IPS DF 4.7 (cell line): Measurements from ENCODE around the gene ACSL6.

ENCODE experiments used
- DNase-seq: peaks from one replicate; pipeline ENCODE4 v3.0.0-alpha.2; 2013; ENCODE audit warnings: low spot score; ENCODE audit errors: extremely low read depth

The ACSL6 gene

DNA sequence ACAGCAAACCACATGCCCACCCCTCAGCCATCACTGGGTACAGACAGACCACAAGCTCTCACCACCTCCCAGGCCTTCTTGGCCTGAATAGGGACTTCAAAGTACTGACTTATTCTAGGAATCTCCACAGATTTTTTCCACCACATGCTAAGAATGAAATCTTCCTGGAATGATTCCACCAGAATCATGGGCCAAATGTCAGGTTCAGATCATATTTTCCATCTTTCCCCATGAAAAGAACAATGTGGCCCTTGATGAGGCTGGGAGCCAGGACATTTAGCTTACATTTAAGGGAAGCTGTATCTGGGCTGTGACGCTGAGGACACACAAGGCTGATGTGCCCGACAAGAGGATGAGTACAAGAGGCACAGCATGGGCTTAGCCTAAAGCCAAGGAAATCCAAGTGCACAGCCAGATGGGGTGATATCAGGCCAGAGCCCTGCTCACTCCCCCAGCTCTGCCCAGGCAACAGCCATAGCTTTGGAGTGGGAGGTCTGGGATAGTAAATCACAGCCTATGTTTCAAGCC lies 28.1 kb downstream of the ACSL6 start:
- DNase-seq, result no peak

DNA sequence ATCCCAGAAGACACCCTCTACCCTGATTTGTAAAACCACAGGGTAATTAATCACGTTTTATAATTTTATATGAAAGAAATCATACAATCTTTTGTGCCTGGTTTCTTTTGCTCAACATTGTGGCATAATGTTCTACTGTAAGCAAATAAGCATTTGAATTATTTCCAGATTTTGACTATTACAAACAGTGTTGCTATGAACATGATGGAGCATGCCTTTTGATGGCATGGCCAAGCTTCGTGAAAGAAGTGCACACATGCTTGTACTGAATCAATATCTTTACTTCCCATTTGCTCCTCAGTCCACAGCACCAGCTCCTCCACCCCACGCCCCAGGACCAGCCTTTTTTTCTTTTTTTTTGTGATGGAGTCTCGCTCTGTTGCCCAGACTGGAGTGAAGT lies 29.9 kb downstream of the ACSL6 start:
- DNase-seq, result no peak

DNA sequence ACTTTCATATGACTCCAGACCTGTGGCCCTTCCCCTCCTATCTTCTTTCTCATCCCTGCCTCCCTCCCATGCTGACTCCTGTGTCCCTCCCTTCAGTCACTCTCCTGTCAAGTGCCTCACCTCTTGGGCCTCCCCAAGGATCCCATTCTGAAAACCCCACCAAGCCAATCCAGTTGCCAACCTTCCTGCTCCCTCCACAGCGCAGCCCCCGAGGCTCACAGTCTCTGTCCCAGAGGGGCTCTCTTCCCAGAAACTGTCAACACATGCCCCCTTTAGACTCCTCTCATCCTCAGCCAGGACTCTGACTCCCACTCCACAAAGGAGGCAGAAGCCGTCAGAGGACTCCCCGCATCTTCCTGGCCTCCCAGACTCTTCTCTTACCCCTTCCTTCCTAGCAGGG lies 30.8 kb downstream of the ACSL6 start:
- DNase-seq, result no peak

DNA sequence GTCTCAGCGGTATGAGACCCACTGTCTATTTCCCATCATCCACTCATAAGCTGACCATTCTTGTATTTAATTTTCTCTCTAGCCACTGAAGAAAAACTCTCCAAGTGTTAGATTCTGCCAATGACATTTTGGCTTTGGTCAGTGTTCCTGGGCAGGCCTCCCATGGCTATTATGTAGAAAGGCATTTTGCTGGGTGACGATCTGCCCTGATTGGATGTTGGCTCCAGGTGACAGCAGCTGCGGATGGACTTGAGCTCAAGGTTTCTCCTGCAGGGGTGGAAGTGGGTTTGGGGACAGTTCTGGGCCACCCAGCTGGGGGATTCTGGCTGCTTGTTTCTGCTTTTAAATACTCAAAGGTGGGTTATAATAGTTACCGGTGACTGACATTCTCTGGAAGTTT lies 31.6 kb downstream of the ACSL6 start:
- no peak for DNase-seq

DNA sequence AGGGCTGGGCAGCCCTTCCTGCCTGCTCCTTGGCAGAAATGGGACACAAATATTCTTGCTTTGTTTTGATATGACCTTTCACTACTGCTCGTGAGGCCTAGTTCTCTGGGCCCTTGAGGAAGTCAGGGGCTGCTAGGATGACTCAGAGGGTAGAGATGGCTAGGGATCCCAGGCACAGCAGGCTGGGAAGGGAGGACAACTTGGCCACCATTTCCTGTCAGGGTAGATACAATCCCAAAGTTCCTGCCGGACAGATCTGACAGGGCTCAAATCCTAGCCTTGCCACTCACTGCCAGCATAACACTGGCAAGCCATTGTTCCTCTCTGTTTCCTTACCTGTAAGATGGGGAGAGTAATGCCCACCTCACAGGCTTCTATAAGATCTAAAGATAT lies 34.2 kb downstream of the ACSL6 start:
- no peak for DNase-seq

DNA sequence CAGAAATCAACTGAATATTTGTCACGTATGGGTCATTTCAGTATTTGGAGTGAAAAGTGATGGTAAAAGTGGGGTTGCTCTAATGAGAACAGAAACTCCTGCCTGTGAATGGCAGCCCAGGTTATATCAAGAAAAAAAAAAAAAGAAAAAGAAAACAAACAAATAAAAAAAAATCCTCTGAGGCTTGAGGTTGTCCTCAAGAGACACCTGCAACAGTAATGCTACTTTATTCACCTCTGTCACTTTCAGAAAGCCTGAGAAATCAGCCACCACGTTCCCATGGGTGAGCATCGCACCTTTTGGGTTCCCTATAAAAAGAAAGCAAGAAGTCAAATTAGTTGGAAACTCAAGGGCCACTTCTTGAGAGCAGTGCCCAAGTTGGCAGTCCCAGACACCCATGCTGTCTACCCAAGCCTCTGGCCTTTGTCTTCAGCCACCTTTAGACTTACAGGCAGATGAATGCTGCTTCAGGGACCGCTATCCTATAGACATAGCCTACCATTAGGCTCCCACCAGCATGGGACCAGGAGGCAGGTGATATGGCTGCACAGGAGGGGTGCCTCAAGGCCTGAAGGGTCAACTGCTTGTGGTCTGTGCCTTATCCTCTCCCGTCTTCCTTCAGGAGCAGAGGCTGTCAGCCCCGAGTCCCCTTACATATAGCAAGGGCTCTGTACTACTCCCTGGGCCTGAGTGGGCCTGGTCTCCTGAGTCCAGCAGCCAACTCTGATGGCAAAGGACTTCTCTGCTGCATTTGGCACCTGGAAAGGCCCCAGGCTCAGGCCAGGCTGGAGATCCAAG lies 34.8 kb downstream of the ACSL6 start:
- no peak for DNase-seq

DNA sequence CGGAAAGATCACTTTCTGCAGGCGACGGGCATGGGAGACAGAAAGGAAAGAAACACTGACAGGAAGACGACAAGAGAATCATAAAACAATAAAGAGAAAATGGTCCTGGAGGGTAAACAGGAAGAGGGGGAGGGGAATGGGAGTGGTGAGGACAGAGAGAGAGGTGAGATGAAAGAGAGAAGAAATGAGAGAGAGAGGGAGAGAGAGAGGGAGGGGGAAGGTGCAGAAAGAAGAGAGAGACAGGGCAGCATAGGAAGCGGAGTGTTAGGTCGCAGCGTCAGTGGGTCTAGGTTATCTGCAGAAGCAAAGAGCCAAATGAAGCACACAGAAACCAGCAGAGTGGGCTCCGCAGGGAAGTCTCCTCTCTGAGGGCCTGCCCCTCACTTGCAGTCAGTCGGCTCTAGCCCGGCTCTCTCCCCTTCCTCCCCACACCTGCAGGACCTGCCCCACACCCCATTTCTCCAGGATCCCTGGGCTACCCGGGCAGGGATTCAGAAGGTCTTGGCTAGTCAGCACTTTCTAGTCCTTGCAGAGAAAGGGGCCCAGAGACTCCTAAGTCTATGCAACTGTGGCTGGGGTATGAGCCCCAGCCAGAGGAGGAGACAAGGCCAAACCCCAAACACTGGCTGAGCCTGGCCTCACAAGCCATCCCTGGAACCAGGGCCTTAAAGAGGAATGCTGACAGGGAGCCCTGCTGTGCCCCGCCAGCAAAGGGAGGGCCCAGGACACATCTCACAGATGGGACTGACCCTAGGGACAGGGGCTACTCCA lies 36.3 kb downstream of the ACSL6 start:
- no peak for DNase-seq

DNA sequence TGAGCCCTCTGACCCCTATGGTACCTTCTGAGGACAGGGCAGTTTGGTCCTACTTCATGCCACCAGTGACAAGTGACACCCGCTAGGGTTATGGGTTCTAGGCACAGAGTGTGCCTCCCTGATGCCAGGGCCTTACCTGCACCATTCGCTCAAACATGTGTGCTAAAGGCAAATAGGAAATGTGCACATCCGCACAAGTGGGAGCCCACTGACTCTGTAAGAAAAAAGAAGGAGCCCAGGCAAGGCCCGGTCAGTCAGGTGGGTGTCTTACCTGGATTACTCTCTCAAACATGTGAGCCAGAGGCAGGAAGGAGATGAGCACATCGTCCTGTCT lies 36.9 kb downstream of the ACSL6 start:
- no peak for DNase-seq

DNA sequence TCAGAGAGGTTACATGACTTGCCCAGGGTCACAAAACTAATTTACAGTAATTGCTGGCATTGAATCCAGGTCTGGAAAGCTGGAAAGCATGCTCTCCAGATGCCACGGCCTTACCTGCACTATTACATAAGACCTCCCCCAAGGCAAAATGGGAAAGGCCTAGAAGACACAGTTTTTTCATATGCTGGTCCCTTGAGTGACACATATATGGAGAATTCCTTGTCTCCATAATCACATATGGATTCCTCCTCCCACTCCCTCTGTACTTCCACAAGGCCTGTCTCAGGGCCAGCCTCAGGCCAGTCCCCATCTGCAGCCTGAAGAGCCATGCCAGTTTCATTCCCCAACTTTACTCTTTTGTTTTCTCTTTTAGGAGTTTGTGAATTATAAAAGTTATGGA lies 37.4 kb downstream of the ACSL6 start:
- no peak for DNase-seq

DNA sequence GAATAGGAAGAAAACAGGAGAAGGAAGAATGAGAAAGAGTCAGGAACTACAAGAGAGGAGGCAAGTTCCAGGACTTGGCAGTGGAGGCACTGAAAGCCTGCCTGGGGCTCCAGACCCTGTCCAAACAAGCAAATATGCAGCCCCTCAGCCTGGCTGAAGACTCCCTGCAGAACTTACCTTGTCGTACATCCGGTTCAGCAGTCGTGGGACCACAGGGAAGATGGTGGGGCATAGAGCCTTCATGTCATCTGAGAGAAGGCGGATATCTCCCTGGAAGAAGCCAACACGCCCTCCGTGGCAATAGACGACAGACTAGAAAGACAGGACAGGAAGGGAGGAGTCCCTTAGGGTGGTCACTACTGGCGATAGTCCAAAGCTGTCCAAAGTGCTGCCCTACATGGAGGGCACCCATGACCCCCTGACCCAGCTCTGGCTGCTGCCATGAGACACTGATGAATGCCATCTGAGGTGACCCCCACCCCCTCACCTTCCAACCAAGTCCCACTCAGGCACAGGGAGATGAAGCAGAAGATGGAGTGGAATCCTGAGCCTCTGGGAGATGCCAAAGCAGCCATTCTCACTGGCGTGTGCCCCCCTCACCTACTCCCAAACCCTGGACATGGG lies 38.3 kb downstream of the ACSL6 start:
- DNase-seq, result no peak

DNA sequence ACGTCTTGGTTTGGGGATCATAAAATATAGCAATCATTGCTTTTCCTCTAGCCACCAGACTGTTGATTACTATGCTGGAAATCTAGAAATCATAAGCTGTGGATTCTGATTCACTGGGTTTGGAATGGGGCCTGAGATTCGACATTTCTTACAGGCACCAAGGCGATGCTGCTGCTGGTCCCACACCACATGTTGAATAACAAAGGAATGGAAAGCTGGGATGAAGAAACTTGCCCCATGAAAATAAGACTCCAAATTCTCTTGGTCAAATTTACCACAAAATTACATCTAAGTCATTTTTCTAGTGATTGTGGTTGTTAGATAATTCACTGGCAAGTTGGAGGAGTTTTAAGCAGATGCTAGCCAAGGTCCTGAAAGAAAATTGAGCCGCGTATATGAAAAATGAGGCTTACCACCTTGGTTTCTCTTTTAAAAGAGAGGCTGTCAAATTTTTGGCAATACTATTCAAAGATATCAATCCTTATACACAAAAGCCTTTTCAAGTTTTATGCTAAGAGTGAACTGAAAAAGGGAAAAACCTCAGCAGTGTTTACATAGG lies 43.0 kb downstream of the ACSL6 start:
- no peak for DNase-seq

DNA sequence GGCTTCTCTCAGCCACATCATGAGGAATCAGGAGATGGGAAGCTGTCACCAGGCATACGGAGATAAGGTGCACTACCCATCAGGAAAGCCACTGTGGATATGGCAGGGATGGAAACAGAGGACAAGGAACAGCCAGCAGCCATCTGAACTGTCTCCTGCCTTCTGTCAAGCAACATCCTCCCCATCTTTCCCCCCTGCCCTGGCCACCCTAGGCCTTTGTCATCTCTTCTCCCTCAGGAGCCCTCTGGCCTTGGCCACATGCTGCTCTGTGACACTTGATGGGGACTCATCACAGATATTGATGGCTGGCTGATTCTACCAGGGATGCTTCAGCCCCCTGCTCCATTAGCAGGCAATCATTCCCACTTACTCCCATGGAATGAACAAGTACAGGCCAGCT lies 44.9 kb downstream of the ACSL6 start:
- DNase-seq, result no peak

DNA sequence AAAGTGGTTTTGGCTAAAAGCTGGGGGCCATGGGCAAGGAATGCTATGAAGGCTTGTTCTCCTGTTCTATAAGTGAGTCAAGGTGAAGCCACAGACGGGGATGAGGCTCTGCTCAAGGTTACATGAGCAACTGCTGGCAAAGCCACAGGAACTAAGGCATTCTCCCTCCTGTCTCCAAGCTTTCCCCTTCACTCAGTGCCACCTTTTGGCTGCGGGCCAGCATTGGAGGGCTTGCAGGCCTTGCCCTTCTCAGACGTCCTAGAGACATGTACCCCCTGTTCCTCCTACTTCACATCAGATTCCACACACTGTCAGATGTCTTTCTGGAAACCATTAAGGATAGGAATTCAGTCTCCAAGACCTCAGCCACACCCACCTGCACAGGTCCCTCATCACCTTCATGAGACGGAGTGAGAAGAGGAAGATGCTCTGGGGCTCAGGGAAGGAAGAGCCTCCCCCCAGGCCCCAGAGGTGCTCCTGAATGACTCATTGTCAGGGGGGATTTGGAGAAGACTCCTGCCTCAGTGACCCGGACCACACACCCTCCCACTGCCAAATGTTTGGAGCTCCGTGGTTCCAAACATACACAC lies 45.5 kb downstream of the ACSL6 start:
- no peak for DNase-seq

DNA sequence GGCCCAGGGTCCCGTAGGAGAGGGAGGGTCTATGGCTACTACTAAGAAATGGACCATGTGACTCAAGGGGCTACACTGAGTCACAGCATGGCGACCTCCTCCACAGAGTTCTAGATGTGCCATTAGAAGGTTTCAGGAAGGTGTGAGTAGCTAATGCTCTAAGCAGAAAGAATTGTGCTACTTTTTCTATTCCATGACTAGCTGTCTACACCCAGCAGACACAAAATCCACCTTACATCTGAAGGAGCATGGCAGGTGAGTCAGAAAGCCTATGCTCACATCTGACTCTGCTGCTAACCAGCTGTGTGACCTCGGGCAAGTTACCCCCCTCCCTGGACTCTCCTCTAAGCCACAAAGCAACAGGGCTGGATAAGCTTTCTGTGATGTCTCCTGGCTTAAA lies 51.6 kb downstream of the ACSL6 start:
- DNase-seq, result no peak

DNA sequence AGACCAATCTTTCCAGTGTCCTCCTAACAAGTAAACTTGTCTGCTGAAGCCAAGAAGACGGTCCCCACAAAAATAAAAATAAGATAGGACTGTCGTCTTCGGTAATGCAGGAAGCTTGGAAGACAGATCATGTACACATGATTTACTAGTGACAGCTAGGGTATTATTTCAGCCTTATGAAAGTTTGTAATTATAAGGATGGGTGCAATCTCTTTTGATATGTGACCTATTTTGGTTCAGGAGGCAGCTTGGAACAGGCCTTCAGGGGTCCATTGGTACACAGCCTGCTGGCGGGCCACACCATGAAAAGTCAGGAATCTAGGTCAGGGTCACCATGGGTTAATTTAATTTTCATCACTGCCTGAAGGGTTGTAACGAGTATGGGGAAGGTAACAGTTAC lies 52.3 kb downstream of the ACSL6 start:
- DNase-seq, result no peak

DNA sequence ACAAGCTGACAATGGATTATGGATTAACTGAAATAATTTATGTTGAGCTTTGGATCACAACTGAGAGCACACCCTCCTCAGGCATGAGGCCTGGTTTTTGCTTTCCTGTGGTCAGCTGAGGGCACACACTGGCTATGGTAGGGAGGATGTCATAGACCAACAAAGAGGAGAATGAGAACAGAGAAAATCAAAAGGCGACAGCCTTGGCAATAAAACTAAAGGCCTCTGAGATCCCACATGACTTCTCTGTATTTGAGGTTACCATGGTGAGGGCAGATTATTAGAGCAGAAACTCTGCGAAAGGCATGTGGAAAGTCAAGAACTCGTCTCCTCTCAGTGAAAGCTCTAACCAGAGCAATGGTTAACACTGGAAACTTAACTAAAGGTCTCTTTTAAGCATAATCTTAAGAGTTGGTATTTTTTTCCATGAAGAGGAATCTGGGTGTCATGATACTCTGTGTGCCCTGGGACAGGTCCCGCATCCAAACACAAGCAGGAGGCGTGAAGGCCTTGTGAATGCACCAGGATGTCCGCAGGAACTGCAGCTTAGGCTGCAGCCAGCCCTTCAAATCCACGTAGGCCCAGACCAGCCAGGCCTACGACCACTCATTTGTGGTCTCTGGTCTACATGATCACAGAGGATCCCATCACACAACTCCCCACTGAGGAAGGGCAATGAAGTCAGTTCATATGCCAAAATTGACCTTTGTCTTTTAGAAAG lies 53.6 kb downstream of the ACSL6 start:
- no peak for DNase-seq

DNA sequence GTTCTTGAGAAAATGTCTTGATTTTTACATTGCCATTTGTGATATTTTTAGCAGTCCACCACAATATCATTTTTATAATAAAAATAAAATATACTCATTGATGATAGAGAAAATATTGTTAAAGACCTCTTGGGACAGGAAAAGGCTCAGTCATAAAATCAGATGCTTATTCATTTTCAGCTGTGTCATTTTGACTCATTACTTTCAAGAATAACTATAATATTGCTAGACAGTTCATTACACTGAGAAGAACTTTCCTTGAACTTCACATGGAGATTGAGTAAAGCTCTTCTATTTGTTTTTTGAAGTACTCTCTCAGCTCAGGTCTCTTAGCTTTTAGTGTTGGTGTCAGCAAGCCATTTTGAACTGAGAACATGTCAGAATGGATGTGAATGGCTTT lies 57.5 kb downstream of the ACSL6 start:
- no peak for DNase-seq

DNA sequence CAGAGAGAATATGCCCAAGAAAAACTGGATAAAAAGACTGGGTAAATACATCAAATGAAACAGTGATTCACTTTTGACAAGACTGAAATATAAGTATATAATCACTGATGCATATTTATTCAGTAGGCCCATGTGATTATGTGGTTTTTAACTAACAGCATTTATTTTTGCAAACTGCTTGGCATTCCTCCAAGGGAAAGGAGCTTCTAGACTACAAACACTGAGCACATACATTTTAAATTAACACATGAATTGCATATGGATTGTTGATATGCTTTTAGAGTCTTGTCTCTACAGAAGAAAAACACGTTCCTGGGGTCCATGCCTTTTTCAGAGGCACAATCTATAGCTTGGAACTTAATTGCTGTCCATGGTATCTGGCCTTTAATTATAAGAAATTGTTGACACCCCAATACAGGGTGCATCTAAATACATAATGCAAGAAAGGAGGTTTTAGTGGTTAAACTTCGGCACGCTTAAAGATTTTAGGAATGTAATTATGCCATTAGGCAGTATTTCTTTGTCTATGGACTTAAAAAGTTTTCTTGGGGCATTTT lies 59.1 kb downstream of the ACSL6 start:
- no peak for DNase-seq

DNA sequence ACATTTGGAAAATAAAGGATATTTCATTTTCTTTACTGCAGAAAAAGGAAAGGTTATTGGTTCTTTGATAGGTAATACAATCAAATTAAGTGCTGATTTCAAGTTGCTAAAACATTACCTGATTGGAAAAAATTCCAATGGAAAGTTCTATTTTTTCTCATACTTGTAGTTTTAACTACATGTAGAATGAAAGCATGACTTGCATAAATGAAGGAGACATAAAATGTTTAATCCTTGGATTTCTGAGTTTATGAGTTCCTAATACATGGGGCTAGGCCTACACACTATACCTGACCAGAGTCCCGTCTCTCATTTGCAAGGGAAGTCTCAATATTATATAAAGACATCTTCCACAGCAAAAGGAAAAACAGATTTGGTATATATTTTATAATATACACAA lies 60.8 kb downstream of the ACSL6 start:
- no peak for DNase-seq

DNA sequence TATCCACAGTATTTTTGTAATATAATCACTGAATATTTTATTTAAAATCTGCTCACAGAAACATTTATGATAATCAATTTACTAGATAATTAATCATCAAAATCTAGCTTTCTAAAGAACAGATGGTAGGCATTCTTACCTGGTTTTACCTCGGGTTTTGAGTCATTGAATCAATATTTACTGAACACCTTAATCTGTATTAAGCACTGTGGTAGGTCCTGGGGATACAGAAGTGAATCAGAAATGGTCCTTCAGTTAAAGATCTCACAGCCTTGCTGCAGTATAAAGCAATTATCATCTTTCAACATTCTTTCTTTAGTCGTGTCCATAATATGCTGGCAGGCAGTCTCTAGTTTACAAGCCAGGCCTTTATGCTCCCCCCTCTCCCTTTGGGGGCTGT lies 64.0 kb downstream of the ACSL6 start:
- no peak for DNase-seq
